ENCODE results near the gene MATN3.

DNA sequence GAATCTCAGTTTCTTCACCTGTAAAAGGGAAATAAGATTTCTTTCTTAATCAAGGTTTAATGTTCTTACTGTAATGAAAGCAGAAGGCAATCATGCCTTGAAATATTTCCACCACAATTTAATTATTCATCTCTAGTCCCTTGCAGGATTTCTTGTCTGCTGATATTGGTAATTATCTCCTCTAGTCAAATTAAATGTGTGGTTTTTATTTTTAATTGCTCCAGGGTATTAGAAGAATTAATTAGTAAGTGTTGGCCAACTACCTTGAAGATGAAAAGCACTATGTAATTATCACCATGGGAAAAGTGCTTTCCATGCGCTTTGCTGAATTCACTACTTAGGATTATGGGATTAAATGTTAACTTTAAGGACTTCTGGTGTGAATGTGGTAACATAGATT lies 47.6 kb upstream of the MATN3 start:
- TF ChIP-seq, protein P1, sequence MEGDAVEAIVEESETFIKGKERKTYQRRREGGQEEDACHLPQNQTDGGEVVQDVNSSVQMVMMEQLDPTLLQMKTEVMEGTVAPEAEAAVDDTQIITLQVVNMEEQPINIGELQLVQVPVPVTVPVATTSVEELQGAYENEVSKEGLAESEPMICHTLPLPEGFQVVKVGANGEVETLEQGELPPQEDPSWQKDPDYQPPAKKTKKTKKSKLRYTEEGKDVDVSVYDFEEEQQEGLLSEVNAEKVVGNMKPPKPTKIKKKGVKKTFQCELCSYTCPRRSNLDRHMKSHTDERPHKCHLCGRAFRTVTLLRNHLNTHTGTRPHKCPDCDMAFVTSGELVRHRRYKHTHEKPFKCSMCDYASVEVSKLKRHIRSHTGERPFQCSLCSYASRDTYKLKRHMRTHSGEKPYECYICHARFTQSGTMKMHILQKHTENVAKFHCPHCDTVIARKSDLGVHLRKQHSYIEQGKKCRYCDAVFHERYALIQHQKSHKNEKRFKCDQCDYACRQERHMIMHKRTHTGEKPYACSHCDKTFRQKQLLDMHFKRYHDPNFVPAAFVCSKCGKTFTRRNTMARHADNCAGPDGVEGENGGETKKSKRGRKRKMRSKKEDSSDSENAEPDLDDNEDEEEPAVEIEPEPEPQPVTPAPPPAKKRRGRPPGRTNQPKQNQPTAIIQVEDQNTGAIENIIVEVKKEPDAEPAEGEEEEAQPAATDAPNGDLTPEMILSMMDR (IDR thresholded peaks at IDR 0.05; ENCODE audit: low read depth, low read length) = no peak
- TF ChIP-seq EZH2phosphoT487 (IDR thresholded peaks at IDR 0.05; ENCODE audit: low read depth) = no peak

Measured in OCI-LY3 (cell line).